ENCODE results near the gene TNS3.

The TNS3 gene

DNA sequence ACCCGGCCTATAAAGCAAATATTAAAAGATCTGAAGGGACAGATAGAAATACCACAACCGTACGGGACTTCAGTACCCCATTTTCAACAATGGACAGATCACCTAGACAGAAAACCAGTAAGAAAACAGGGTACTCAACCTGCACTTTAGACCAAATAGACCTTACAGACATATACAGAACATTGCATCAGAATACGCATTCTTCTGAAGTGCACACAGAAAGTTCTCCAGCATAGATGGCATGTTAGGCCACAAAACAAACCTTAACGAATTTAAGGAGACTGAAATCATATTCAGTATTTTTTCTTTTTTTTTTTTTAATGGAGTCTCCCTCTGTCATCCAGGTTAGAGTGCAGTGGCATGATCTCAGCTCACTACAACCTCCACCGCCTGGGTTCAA is 151.5 kb downstream of the TNS3 start:
- no peak for DNase-seq (ENCODE audit: low read depth in 2 of 2)

DNA sequence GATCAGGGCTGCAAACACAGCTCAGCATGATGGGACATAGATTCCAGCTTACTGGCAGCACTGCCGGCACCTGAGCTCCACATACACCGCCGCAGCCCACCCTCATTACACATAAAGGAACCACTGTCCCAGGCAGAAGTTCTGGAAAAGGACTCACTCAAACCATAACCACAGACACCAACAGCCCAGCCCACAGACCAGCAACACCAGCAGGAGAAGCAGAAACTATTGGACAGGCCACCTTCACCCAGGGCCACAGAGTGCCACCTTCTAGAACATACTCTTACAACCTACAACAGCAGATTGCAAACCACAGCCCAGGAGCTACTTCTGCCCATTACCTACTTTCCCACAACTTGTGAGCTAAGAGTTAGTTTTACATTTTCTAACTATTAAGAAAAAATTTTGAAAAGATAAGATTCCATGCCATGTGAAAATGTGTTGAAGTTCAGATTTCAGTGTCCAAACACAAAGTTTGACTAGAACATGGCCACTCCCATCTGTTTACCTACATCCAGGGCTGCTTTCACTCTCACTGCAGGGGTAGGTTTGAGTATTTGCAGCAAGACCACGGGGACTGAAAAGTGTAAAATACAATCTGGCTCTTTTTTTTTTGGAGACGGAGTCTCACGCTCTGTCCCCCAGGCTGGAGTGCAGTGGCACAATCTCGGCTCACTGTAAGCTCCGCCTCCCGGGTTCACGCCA is 153.0 kb downstream of the TNS3 start:
- no peak for DNase-seq (ENCODE audit: low read depth in 2 of 2)

GRCh38 chr7:47428052-47428767 is 153.7 kb downstream of the TNS3 start:
- no peak for DNase-seq (ENCODE audit: low read depth in 2 of 2)

GRCh38 chr7:47427051-47427643 is 154.8 kb downstream of the TNS3 start:
- DNase-seq (ENCODE audit: low read depth in 2 of 2), result no peak

DNA sequence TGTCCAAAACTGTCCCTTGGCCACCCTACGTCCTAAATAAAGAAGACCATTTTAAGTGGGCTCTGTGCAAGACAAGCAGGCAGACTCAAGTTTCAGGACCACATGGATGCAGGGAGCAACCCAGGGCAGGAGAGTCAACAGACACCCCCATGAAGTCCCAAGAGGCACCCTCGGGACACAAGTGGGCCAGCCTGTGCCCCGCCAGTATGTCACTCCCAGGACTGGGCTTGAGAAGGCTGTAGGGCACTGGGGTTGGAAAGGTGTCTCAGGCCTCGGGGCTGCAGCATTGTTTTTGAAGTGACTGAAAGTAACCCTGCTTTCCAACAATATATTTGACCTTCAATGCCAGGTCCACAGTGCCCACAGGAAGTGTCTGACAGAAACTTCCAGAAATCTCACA is 157.4 kb downstream of the TNS3 start:
- DNase-seq (ENCODE audit: low read depth in 2 of 2), result no peak

DNA sequence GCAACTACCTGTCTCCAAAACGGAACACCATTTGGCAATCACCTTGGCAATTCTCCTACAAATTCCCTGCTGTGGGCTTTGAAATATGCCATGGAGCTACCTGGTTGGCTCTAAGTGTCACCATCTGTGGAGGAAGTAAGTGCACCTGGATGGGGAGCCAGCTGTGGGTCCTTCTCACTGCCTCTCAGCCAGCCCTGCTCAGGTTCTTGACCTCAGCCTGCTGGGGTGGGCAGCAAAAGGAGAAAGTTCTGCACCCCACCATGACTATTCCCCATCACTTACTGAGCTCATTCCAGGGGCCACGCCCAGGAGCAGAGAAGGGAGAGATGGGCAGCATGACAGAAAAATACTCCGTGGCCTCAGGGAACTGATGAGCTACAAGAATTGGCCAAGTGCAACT is 158.7 kb downstream of the TNS3 start:
- no peak for DNase-seq (ENCODE audit: low read depth in 2 of 2)

DNA sequence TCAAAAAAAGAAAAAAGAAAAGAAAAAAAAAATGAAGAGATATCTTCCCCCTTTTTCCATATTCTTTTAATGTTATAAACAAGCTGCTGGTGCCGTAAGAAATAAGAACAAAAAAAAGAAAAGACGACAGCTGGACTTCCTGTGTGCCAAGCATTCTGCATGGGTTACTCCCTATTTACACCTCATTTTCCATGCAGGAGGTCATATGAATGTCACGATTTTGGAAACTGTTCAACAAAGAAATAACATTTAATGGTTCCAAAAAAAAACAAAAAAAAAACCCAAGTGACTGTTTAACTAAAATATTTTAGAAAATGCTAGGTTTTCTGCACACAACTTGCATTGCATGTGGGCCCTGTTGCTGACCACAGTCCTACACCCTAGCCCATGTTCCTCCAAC is 159.3 kb downstream of the TNS3 start:
- no peak for DNase-seq (ENCODE audit: low read depth in 2 of 2)

- no peak for DNase-seq (ENCODE audit: low read depth in 2 of 2)
Measured at GRCh38 chr7:47421456-47421855, 160.5 kb downstream of the TNS3 start.

GRCh38 chr7:47420122-47420780 is 161.7 kb downstream of the TNS3 start:
- no peak for DNase-seq (ENCODE audit: low read depth in 2 of 2)

DNA sequence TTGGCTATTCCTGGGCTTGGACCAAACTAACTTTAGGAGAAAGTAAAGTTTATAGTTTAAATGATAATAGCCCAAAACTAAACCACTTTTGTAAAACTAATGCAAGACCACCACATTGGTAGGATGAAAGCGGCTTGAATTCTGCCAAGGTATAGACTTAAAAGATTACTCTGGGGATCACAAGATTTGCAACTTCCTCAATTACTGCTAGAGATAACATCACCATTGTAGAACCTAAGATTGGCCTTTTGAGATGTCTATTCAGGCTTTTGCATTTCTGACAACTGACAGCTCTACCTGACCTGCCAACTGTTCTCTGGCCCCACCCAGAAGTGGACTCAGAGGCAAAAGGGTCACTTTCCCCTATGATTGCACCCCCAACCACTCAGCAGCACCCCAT is 162.4 kb downstream of the TNS3 start:
- DNase-seq (ENCODE audit: low read depth in 2 of 2), result no peak

DNA sequence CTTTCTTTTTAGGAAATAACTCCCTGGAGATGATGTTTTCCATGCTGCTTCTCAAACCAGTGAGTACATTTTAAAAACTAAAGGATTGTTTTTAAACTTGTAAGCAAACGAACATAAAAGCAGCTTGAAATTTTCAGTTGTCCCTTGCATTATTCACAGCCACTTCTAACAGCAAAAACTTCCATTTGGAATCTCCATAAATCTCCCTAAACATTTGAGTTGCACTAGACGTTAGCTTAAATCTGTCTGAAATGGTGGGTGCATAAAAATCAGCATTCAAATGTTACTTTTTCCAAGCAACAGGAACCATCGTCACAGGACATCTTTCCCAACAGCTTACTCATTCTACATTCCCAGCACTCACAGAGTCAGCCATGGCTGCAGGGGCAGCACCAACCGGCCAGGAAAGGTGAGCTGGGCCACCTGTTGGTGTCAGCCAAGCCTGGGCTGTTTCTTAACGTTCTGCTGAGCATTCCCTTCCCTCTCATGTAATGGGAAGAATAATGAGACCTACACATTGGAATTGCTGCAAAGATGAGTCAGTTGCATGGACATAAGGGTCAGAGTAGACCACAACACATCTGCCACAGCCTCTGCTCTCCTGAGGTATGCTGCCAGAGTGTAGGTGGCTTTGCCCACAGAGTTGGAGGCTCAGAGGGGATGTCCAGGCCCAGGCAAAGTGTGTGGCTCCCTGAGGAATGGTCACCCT is 163.2 kb downstream of the TNS3 start:
- DNase-seq (ENCODE audit: low read depth in 2 of 2), result no peak

GRCh38 chr7:47416492-47417480 is 165.1 kb downstream of the TNS3 start:
- no peak for DNase-seq (ENCODE audit: low read depth in 2 of 2)

- DNase-seq (ENCODE audit: low read depth in 2 of 2), result no peak
Measured at GRCh38 chr7:47415318-47416212, 166.3 kb downstream of the TNS3 start.

- no peak for DNase-seq (ENCODE audit: low read depth in 2 of 2)
Measured at GRCh38 chr7:47414342-47415317, 167.3 kb downstream of the TNS3 start.

DNA sequence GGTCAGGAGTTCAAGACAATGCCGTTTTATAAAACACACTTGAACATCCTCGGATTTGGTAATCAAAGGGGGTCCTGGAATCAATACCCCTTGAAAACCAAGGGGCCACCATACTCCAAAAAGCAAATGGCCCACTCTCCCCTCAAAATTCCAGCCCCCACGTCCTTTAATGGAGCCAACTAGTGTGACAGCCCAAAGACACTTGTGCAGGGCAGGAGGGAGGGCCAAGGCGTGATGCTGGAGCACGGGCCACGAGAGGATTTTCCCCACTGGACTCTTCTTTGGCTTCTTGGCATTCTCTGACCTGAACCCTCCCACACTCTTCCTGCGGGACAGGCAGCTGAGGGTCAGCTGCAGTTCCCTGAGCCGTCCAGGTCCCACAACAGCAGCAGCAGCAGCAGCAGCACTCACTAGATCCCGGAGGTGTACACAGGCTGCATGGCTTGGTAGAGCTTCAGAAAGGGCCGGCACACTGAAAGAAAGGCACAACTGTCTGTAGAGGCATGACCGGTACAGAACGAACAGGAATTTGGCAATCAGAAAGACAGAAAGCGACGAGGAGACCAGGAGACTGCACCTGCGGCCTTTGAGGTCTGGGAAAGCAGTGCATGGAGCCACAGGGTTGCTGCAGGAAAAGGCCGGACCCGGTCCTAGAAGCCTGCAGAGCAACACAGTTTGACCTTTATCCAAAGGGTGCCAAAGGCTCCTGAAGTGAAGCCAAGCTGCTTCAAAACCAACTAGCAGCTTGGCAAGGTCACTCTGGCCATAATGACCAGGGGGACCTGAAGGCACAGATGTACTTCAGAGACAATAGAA is 168.2 kb downstream of the TNS3 start:
- DNase-seq (ENCODE audit: low read depth in 2 of 2), result no peak

GRCh38 chr7:47411901-47412300 is 170.0 kb downstream of the TNS3 start:
- DNase-seq (ENCODE audit: low read depth in 2 of 2), result no peak

DNA sequence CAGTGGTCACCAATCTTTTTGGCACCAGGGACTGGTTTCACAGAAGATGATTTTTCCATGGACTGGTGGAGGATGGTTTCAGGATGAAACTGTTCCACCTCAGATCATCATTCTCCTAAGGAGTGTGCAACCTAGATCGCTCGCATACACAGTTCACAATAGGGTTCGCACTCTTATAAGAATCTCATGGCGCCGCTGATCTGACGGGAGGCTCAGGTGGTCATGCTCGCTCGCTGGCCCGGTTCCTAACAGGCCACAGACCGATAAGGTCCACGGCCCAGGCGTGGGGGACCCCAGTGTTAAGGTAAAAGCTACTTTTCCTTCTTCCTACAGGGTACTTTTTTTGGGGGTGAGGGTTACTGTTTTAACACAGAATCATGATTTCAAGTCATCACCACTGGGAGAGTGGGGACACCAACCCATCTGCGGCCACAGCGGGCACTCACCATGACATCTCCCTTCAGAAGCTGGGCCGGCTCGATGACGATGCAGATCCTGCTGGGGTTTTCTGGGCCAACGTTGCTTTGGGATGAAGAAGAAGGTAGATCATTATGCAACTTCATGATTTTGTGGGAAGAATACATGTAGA is 170.5 kb downstream of the TNS3 start:
- no peak for DNase-seq (ENCODE audit: low read depth in 2 of 2)

Measured in stimulated activated CD4-positive, alpha-beta T cell treated with anti-CD3 and anti-CD28 coated beads, Interleukin-12 subunit alpha, Interleukin-12 subunit beta, amount 100 ng/mL, for 24 hours (primary cell).